ENCODE data around the gene MARCHF9.
"Not testable (repeated sequence)": the region's sequence is repeated elsewhere in the genome, so short reads cannot be mapped to it uniquely, and the experiment has no call there.

Gene MARCHF9

GRCh38 chr12:57720606-57721595, 34.0 kb upstream of the MARCHF9 start:
- Mint-ChIP-seq H3K9me3 (no peaks in the 10 kb centered on the region), H3K27me3 (no peaks in the 10 kb centered on the region), H3K4me1 (peaks cover 10% of the 10 kb centered on the region), H3K27ac (no peak overlapping the region), H3K36me3 (peaks cover 28% of the 10 kb centered on the region), H3K4me3 (no peak overlapping the region)
- ATAC-seq (ENCODE audit: low read depth): no peak
- DNase-seq (ENCODE audit: low spot score in 2 of 2): no peak

- H3K4me3 Mint-ChIP-seq; H3K27me3 Mint-ChIP-seq; ATAC-seq (ENCODE audit: low read depth); DNase-seq (ENCODE audit: low spot score in 2 of 2); H3K27ac Mint-ChIP-seq; H3K9me3 Mint-ChIP-seq: not testable (repeated sequence)
- Mint-ChIP-seq H3K36me3 (peaks cover 31% of the 10 kb centered on the region), H3K4me1 (peaks cover 13% of the 10 kb centered on the region)
Measured at GRCh38 chr12:57721846-57722608, 32.9 kb upstream of the MARCHF9 start.

- Mint-ChIP-seq H3K9me3 (no peaks in the 10 kb centered on the region), H3K27ac (no peak overlapping the region), H3K27me3 (no peaks in the 10 kb centered on the region), H3K36me3 (peaks cover 34% of the 10 kb centered on the region), H3K4me1 (peaks cover 13% of the 10 kb centered on the region), H3K4me3 (no peak overlapping the region)
- DNase-seq (ENCODE audit: low spot score in 2 of 2): no peak
- ATAC-seq (ENCODE audit: low read depth): no peak
Measured at GRCh38 chr12:57722716-57723629, 31.9 kb upstream of the MARCHF9 start.

GRCh38 chr12:57723630-57723962, 31.3 kb upstream of the MARCHF9 start:
- H3K4me3 Mint-ChIP-seq: no peak overlapping the region
- H3K27me3 Mint-ChIP-seq: no peaks in the 10 kb centered on the region
- H3K4me1 Mint-ChIP-seq: peaks cover 16% of the 10 kb centered on the region
- no peak for ATAC-seq (ENCODE audit: low read depth)
- peaks cover 35% of the 10 kb centered on the region for H3K36me3 Mint-ChIP-seq
- no peaks in the 10 kb centered on the region for H3K9me3 Mint-ChIP-seq
- DNase-seq (ENCODE audit: low spot score in 2 of 2): no peak
- peak overlapping the region; percentile 9 for H3K27ac Mint-ChIP-seq

GRCh38 chr12:57724003-57724935, 30.6 kb upstream of the MARCHF9 start:
- H3K4me3 Mint-ChIP-seq: no peak overlapping the region
- peaks cover 18% of the 10 kb centered on the region for H3K4me1 Mint-ChIP-seq
- no peaks in the 10 kb centered on the region for H3K27me3 Mint-ChIP-seq
- H3K27ac Mint-ChIP-seq: peak overlapping the region; percentile 67
- peaks cover 32% of the 10 kb centered on the region for H3K36me3 Mint-ChIP-seq
- no peaks in the 10 kb centered on the region for H3K9me3 Mint-ChIP-seq
- DNase-seq (ENCODE audit: low spot score in 2 of 2) (no peak), ATAC-seq (ENCODE audit: low read depth) (no peak)

GRCh38 chr12:57724936-57725740, 29.8 kb upstream of the MARCHF9 start:
- H3K27ac Mint-ChIP-seq: peak overlapping the region; percentile 67
- ATAC-seq (ENCODE audit: low read depth) (peak; percentile 34), DNase-seq (ENCODE audit: low spot score in 2 of 2) (no peak)
- H3K4me1 Mint-ChIP-seq: peaks cover 18% of the 10 kb centered on the region
- no peaks in the 10 kb centered on the region for H3K9me3 Mint-ChIP-seq
- H3K36me3 Mint-ChIP-seq: peaks cover 27% of the 10 kb centered on the region
- no peak overlapping the region for H3K4me3 Mint-ChIP-seq
- H3K27me3 Mint-ChIP-seq: no peaks in the 10 kb centered on the region

- Mint-ChIP-seq H3K9me3 (no peaks in the 10 kb centered on the region), H3K4me3 (peak overlapping the region; percentile 78), H3K27me3 (no peaks in the 10 kb centered on the region), H3K27ac (peak overlapping the region; percentile 56), H3K36me3 (peaks cover 30% of the 10 kb centered on the region), H3K4me1 (peaks cover 18% of the 10 kb centered on the region)
- DNase-seq (ENCODE audit: low spot score in 2 of 2): no peak
- ATAC-seq (ENCODE audit: low read depth): no peak
Measured at GRCh38 chr12:57725851-57726150, 29.1 kb upstream of the MARCHF9 start.

- H3K36me3 Mint-ChIP-seq: peaks cover 30% of the 10 kb centered on the region
- H3K4me1 Mint-ChIP-seq: peaks cover 18% of the 10 kb centered on the region
- no peaks in the 10 kb centered on the region for H3K27me3 Mint-ChIP-seq
- peak overlapping the region; percentile 56 for H3K27ac Mint-ChIP-seq
- H3K4me3 Mint-ChIP-seq: peak overlapping the region; percentile 78
- DNase-seq (ENCODE audit: low spot score in 2 of 2) (no peak), ATAC-seq (ENCODE audit: low read depth) (peak; percentile 65)
- H3K9me3 Mint-ChIP-seq: no peaks in the 10 kb centered on the region
Measured at GRCh38 chr12:57726151-57726883, 28.6 kb upstream of the MARCHF9 start.

- no peak overlapping the region for H3K27ac Mint-ChIP-seq
- H3K27me3 Mint-ChIP-seq: no peaks in the 10 kb centered on the region
- peaks cover 30% of the 10 kb centered on the region for H3K36me3 Mint-ChIP-seq
- ATAC-seq (ENCODE audit: low read depth): peak; percentile 42
- peaks cover 18% of the 10 kb centered on the region for H3K4me1 Mint-ChIP-seq
- peak overlapping the region; percentile 34 for H3K4me3 Mint-ChIP-seq
- H3K9me3 Mint-ChIP-seq: no peaks in the 10 kb centered on the region
- DNase-seq (ENCODE audit: low spot score in 2 of 2): no peak
Measured at GRCh38 chr12:57726884-57727757, 27.8 kb upstream of the MARCHF9 start.

GRCh38 chr12:57727758-57728395, 27.0 kb upstream of the MARCHF9 start:
- H3K27ac Mint-ChIP-seq: no peak overlapping the region
- DNase-seq (ENCODE audit: low spot score in 2 of 2) (no peak), ATAC-seq (ENCODE audit: low read depth) (no peak)
- peaks cover 18% of the 10 kb centered on the region for H3K4me1 Mint-ChIP-seq
- no peaks in the 10 kb centered on the region for H3K27me3 Mint-ChIP-seq
- H3K36me3 Mint-ChIP-seq: peaks cover 33% of the 10 kb centered on the region
- no peaks in the 10 kb centered on the region for H3K9me3 Mint-ChIP-seq
- H3K4me3 Mint-ChIP-seq: no peak overlapping the region

GRCh38 chr12:57729321-57729844, 25.5 kb upstream of the MARCHF9 start:
- H3K9me3 Mint-ChIP-seq: no peaks in the 10 kb centered on the region
- H3K36me3 Mint-ChIP-seq: peaks cover 41% of the 10 kb centered on the region
- no peak for DNase-seq (ENCODE audit: low spot score in 2 of 2)
- no peak overlapping the region for H3K27ac Mint-ChIP-seq
- no peaks in the 10 kb centered on the region for H3K27me3 Mint-ChIP-seq
- H3K4me1 Mint-ChIP-seq: peaks cover 18% of the 10 kb centered on the region
- ATAC-seq (ENCODE audit: low read depth): no peak
- H3K4me3 Mint-ChIP-seq: no peak overlapping the region

Data from memory B cell (primary cell).